ENCODE measurements around the gene CFAP100.

Gene CFAP100

DNA sequence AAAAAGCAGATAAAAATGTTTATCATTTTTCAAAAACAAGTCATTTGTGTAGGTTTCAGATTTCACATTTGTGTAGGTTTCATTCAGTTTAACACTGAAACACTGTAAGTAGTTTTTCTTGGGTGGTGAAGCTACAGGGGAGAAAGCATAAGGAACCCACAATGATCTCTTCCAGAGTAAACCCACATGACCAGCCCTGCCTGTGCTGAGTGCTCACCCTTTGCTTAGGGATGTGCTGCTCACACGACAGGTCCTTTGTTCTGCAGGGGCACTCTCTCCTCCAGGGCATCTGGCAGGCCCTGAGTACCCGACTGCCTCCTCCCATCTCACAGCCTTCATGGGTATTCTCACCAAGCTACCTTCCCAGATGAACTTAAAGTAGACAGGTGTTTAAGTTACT is 52.1 kb downstream of the CFAP100 start:
- no peak for DNase-seq

DNA sequence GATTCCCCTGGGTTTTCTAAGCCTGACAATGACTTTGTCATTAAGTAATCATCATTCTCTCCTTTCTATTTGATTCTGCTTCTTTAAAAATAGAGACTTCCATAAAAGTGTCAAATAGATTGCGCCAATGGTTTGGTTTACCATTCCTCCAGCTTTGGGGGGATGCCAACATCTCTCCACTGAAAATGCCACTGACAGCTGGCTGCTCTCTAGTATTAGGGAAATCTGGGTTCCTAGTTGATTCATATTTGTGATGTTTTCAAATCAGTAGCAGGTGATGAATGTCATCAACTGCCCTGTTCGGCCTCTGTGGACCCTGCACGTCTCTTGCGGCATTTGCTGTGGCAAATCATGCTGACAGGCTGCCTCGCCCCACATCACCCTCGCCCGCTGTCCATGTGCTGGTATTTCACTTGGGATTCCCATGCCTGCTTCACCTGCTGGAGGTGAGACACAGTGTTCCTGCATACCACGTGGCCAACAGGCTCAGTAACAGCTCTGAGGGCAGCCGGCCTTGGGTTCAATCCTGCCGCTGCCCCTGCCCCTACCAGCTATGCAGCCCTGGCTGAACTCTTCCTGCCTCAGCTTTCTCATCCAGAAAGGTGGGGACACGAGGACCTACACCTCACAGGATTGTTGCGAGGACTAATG is 52.9 kb downstream of the CFAP100 start:
- DNase-seq: no peak

DNA sequence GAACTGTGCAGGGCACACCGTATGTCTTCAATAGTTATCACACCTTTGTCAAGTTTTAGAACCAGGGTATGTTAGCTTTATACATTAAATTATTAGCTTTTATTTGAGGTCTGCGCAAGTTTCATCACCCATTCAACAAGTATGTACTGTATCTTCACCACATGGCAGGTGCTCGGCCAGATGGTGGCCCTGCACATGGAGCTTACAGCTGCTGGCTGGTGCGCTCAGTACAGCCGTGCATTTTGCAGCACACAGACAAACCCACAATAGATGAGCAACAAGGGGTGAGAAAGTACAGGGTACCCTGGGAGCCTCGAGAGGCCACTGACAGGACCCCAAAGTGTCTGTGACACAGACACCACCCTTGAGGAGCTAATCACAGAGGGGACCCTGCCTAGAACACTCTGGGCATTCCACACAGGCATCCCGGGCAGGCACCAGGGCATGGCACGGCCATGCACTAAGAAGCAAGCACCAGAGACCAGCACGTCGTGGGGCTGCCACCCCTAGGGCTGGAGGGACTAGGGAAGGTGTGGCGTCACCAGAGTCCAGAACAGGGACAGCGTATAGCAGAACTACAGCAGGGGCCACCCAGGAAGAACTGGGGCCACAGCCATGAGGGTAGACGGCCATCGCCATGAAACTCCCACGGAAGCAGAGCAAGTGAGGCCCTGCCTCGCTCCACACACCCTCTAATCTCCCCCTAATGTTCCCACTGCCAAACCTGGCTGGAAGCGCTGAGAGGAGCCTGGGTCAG is 53.6 kb downstream of the CFAP100 start:
- DNase-seq: no peak

DNA sequence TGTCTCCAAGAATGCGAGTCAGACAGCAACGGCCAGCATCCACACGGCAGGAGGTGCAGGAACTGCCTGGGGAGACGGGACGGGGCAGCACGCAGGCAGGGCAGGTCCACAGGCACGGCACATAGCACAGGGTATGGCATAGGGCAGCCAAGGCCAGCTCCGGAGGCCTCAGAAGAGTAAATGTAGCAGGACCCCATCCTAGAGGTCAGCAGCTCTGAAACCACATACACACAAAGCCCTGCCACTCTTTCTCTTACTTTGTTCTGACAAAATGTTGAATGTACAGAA is 54.1 kb downstream of the CFAP100 start:
- no peak for DNase-seq

DNA sequence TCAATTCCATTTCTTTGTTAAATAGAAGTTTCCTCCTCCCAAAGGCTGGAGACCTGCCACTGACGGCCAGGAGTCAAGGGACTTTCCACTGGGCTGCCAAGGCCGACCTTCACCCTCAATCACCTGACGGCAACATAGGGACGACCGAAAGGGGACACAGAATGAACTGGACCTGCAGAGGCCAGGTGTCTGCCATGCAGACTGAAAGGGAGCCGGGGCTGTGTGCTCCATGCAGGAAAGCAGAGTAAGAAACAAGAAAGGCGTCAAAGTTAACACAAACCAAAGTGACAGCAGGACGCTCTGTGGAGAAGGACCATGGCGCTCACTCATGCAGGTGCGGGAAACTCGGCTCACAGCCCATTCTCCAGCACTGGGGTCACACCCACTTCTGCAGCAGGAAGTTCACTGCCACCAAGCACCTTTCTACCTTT is 54.9 kb downstream of the CFAP100 start:
- no peak for DNase-seq

DNA sequence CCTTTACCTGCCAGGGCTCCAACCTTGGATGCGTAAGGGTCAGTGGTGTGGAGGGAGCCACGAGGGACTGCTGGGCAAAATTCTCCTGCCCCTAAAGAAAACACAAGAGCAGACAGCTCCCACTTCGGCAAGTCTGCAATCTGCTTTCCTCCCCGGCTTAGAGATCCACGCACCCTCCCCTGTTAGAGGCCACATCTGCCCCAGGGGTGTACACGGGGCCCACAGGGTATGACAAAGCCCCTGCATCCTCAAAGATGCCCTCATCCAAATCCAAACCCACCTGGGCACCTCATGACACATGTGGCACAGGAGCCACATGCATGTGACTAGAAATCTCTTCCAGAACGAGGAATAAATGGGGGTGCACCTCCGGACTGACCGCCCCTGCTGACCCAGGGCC is 55.5 kb downstream of the CFAP100 start:
- DNase-seq: no peak

DNA sequence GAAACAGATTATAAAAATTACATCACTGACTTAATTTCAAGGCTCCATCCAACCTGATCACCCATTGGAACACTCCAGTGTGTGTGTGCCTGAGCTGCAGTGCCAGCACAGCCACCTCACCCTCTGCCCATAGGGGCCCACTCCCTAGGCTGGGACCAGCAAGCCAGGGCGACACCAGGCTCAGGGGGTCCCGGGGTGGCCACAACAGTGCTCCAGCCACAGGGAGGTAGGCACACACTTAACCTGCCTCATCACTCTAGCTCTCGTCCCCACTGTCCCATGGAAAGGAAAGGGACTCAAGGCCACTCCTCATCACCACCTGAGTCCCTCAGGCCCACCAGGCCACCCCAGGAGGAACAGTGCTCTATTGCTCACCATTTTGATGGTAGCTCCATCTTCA is 56.0 kb downstream of the CFAP100 start:
- no peak for DNase-seq

DNA sequence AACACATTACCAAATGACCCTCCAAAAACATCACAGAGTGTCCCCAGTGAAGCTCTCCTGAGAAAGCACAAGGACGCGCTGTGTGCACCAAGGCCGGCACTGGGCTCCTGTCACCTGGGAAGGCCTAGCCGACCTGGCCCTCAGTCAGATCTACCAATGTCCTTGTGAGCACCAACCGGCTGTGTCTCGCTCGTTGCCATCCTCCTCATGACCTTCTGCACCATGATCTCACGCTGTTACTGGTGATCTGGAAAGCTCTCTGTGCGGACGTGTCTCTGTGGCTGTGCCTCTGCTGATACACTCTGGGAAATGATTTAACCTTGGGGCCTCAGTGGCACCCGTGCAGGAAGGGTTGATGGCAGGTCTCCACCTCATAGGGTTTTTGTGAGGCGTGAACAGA is 56.8 kb downstream of the CFAP100 start:
- DNase-seq: no peak

DNA sequence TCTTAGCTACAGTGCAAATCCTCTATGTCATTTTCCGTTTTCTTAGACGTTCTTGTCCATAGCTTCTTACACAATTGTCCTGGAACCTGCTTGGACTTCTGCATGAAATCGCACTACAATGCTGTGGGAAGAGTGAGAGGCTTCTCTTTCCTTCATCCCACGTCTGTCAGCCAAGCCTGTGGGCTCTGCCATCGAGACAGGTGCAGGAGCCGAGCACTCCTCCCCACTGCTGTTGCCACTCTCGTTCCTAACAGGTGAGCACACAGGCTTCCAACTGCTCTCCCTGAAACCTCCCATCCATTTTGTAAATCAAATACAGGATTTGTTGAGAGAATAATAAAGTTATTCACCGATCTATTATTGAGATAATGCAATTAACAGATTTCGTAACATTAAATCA is 57.5 kb downstream of the CFAP100 start:
- no peak for DNase-seq

DNA sequence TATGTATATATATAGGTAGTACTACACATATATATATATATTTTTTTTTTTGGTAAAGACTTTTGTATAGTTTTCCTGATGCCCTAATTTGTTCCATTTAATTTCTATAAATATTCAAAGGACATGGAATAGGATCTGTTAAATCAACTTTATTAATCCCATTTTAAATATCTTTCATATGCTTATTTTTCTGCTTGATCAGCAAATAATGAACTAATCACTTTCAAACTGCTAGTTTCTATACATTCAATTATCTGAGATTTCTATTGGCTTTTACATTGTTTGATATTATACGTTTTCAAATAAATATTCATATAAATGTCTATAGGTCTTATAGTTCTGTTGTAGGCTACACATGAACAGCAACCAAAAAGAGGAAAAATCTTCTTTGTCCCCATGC is 59.3 kb downstream of the CFAP100 start:
- DNase-seq: no peak

DNA sequence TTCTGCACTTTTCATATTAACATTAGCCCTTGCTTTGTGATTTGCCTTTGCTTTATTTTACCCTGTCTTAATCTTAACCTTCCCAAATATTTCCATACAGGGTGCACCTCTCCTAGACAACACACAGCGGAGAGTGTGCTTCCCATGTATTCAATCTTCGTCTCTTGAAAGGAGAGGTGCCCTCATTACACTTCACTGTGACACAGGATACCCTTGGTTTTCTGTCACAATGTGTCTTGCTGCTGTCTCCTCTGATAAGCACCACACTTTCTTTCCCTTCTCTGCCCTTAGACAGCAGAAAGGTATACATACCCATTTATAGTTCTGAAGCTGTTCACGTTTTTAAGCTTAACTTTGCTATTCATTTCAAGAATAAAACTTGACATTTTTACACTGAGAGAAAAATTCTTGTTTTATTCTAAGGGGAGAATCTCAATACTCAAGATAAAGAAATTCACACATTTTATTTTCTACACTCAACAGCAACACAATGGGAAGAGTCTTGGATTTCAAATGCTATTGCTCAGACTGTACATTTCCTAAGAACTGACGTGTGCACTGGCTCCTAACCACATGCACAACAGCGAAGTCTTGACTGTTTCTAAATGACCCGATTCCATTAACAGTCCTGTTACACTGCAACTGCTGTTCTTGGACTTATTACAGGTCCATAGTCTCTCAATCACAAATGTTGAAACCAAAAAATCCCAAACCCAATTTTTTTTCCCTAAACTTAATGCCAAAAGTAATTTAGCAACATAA is 59.9 kb downstream of the CFAP100 start:
- DNase-seq: no peak

DNA sequence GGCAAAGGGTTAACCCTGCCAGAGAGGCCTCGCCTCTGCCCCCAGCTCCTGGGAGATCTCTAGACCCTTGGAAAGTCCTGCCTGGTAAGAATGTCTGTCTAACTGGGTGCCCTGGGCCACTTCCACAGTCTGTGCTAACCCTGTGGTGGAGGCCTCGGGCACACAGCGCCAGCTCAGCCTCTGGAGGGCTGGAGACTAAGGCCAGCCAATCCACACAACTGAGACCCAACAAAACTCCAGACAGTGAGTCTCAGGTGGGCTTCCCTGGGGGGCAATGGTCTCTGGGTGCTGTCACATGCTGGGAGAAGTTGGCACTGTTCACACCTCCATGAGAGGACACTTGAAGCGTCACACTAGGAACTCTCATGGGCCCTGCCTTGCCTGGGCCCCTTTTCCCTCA is 61.5 kb downstream of the CFAP100 start:
- DNase-seq: no peak

DNA sequence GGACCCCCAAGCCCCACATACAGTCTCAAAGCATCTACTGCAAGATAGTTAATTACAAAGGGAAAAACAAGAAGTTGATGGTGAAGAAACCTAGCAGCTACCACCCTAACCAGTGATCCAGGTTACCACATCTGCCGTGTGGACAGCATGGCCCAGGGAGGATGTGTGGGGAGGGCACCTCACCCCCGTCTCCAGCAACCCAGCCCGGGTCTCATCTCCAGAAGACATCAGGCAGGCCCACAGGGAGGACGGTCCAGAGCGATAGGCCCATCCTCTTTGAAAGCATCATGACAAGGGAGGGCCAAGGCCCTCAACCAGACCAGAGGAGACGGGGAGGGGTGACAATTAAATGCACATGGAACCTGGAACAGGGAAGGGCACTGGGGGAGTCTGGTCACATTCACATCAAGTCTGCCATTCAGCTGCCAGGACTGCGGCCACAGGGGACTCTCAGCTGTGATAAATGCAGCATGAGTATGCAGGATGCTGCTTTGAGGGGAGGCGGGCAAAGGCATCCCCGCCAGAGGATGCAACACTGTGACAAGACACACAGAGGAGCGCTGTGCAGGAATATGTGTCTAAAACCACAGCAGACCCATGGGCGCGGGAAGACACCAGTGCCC is 62.2 kb downstream of the CFAP100 start:
- DNase-seq: no peak

DNA sequence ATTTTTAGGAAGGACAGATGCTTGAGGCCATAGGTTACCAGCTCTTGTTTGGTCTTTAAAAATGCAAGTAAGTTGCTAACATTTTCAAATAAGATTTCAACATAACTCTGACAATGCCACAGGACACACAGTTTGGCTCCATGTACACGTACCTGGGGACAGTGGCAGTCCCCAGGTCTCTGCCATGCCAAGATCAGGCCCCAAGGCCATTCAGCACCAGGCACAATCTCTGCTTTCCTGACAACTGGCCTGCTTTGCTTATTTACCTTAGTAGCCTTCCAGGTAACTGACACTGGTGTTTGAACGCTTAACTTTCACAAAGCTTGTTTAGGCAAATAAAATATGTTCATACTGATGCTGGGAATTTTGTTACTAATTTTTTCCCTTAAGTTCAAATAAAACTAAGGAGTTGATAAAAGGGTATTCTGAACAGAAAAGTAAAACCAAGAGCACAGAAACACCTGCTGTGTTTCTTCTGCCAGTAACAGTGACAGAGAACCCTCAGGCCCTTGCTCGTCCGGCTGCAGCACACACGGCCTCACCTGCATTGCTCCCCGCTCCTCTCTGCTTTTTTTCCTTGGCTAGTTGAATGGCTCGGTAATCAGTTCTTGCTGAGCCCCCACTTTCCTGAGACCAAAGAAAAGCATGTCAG is 64.5 kb downstream of the CFAP100 start:
- no peak for DNase-seq

DNA sequence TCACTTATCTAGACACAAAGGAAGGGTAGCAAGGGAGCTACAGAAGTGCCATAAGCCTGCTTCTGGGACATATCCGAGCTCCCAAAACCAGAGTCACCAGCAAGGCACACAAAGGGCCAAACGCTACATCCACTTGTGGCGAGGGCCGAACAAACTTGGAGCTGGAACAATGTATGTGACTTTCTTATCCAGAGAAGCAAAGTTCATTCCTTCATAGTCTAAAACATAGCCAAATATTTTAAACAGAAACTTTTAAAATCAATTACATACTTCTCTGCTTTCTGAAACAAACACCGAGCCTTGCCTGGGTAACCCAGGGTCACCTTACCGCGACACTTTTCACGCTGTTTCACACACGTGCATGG is 65.0 kb downstream of the CFAP100 start:
- no peak for DNase-seq

DNA sequence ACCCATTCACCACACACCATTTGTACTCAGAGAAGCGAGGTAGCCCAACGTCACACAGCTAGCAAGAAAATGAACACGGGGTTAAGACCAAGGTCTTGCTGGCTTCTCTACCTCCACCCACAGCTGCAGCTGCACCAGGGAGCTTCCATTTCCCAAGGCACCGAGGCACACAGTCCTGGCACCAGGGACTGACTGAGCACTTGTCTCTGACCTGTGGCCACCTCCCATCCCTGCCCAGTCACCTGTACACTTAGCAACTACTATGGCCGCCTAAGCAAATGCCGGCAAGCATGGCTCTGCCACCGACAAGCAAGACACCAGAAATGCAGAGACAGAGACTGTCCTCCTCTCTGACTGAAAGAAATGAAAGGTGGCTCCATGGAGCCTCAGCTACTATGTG is 65.7 kb downstream of the CFAP100 start:
- DNase-seq: no peak

DNA sequence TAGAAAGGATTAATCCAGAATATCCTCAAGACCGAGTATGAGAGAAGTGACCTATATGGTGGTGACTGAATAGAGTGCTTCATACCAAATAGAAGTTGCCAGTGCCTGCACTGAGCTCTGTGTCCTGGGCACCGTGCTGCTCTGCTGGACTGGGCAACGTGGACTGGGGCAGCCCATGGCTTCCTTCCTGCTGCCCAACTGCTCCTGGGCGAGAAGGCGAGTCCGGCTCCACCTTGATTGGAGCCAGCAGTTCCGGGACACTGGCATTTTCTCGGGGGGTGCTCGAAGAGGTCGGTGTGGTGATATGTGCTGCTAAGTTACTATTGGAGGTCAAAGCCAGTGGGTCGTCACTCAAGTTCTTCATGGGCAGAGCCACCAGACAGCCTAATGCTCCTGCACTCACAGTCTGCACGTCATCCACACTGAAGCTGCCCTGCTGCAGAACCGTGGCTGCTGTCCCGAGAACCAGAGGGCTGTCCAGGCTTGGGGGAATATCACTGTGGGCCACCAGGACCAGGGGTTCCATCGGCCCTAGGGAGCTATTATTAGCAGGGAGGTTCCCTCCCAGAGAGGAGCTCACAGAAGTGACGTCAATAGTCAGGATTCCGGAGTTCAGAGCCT is 66.9 kb downstream of the CFAP100 start:
- DNase-seq: no peak

DNA sequence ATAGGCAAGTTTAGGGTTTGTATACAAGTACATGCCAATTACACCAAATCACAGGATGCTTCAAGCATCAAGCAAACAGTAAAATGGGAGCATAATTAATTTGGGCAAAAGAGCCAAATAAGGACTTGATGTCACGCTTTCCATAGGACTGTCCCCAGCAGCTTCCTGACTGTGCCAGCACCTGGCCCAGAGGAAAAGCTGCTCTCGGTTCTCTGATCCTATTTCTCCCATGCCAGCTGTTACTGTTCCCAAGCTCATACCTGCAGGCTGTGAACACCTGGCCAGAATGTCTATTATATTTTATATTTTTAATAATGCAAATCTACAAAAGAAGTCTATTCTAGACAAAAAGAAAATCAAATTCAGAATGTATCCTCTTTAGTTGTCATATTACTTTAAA is 68.8 kb downstream of the CFAP100 start:
- DNase-seq: no peak

DNA sequence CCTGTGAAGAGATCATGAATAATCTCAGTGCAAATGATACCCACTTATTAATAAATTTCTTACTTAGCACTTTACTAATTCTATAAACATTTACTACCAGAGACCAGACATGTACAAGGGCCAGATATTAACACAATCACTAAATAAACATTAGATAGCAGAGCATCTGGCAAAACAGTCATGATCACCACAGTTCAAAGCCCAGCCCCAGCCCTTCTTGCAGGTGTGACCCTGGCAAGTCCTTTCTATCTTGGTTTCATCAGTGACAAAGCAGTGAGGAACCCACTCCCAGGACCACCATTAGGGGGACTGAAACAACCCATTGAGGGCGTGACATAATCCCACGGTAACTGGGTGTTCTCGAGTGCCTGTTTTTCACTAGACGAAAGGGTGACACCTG is 69.4 kb downstream of the CFAP100 start:
- DNase-seq: no peak

DNA sequence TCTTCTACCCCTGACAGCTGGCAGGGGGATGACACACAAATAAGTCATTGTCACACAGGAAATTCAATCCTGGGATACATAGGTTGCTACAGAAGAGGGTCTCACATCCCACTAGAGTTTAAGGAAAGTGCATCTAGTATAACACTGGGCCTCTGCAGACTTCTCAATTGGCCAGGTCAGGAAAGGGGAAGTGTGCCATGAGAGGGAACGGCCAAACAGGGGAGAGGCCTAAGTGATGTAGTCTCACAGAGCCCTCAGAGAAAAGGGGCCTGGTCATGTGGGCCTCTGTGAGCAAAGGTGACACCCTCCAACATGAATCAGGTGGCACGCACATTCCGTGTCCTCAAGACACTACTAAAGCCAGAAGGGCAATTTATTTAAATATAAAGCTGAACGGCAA is 69.8 kb downstream of the CFAP100 start:
- DNase-seq: no peak

DNA sequence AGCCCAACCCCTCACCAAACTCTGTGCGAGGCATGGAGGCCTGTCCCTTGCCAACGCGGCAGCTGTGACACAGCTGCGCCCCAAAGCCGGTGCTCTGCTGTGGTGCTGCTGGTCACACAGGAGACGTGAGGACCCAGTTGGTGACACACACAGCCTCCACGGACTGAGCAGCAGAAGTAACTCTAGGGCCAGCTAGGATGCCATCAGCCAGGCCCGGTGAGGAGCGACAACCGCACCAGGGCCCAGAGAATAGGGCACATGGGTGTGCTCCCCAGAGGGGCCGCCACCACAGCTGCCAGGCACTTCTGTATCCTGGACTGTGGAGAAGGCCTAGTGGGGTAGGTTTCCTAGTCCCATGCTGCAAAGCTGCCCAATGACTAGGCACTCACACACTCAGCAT is 70.3 kb downstream of the CFAP100 start:
- DNase-seq: no peak

DNA sequence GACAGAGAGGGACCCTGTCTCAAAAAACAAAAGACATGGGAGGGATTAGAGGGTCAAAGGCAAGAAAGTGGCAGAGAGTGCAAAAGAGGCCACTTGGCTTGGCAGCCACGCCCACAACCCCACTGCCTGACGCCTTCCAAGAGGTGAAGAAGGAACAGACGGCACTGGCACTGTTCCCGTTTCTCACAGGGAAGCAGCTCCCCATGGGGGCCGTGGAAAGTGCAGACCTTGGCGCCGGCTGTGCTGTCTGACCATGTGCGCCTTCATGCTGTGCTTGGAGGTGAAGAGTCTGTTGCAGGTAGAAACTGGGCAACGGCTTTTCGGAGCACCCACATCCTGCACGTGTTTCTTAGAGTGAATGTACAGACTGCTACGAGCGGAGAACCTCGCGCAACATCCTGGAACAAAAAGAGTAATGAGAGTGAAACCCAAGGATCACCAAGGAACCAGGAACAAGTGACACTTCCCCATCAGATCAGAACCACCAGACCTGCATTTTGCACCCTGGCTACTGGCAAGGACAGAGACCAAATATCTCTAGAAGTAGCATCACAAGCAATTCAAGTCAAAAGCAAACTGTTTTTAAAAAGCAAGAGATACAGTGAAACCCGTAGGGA is 71.3 kb downstream of the CFAP100 start:
- no peak for DNase-seq
